Stimulated activated CD4-positive, alpha-beta T cell treated with anti-CD3 and anti-CD28 coated beads, Interleukin-1b, Interleukin-23, amount 100 ng/mL, for 24 hours (primary cell): Measurements from ENCODE around the gene DLGAP1.
"Not testable (repeated sequence)": the region's sequence is repeated elsewhere in the genome, so short reads cannot be mapped to it uniquely, and the experiment has no call there.

Experiments
- DNase-seq, 4 experiments: peaks; one replicate each; pipeline ENCODE4 v3.0.0-alpha.2; 2020; ENCODE audit warnings: low read depth in 4 of 4, low spot score in 1 of 4

Gene DLGAP1

DNA sequence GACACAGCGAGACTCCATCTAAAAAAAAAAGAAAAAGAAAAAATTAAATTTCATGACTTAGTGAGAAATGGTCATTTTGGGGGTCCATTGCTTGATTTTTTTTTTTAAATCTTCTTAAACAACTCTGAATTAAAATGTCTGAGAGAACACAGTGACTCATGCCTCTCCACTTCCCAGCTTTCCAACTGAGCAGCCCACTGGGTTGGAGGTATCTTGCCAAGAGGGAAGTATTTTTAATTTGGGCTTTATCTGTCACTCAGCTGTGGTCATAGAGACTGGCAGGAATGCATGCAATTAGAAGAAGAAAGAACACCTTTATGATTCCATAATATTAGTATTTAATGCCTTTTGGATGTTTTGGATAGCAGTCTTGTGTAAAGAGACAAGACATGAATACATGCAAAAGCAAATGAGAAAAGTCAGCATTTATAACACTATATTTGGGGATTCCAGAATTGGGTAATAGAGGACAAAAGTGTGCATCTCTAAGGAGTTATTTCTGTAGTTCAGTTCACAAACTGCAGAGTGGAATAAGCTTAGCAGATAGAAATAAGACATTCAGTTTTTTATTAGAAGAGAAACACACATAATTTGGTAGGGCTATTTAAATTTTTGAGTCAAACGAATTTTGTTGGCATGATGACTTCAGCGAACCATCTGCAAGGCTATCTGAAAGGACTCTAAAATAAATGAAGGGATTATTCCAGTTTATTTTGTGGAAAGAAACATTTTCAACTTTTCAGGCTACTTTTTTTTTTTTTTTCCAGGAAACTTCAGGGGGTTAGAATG lies 750.4 kb downstream of the DLGAP1 start:
- no peak for DNase-seq

GRCh38 chr18:3703732-3704176 lies 751.4 kb downstream of the DLGAP1 start:
- DNase-seq, result no peak

GRCh38 chr18:3699707-3700567 lies 755.2 kb downstream of the DLGAP1 start:
- DNase-seq, result not testable (repeated sequence)

DNA sequence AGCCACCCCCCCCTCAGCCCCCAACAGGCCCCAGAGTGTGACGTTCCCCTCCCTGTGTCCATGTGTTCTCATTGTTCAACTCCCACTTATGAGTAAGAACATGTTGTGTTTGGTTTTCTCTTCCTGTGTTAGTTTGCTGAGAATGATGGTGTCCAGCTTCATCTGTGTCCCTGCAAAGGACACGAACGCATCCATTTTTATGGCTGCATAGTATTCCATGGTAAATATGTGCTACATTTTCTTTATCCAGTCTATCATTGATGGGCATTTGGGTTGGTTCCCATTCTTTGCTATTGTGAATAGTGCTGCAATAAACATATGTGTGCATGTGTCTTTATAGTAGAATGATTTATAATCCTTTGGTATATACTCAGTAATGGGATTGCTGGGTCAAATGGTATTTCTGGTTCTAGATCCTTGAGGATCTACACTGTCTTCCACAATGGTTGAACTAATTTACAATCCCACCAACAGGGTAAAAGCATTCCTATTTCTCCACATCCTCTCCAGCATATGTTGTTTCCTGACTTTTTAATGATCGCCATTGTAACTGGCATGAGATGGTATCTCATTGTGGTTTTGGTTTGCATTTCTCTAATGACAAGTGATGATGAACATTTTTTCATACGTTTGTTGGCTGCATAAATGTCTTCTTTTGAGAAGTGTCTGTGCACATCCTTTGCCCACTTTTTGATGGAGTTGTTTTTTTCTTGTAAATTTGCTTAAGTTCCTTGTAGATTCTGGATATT lies 760.9 kb downstream of the DLGAP1 start:
- DNase-seq, result not testable (repeated sequence)

GRCh38 chr18:3693410-3693809 lies 761.7 kb downstream of the DLGAP1 start:
- DNase-seq, result no peak

- no peak for DNase-seq
Observed at GRCh38 chr18:3692691-3693090, 762.4 kb downstream of the DLGAP1 start.

- DNase-seq, result no peak
Observed at GRCh38 chr18:3692113-3692621, 762.9 kb downstream of the DLGAP1 start.

- no peak for DNase-seq
Observed at GRCh38 chr18:3691705-3692104, 763.4 kb downstream of the DLGAP1 start.

DNA sequence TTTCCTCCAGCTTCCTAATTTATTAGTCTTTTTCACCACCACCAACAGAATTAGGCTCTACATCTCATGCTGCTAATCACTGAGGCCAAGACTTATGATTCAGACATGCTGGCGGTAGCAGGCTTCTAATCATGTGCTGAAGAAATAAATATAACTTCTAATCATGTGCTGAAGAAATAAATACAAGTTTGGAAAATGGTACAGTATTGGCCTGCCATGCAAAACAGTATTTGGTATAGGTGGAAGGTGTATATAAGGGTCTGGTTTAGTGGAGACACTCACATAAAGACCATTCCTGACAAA lies 764.4 kb downstream of the DLGAP1 start:
- DNase-seq, result no peak

GRCh38 chr18:3689986-3690763 lies 764.9 kb downstream of the DLGAP1 start:
- no peak for DNase-seq

DNA sequence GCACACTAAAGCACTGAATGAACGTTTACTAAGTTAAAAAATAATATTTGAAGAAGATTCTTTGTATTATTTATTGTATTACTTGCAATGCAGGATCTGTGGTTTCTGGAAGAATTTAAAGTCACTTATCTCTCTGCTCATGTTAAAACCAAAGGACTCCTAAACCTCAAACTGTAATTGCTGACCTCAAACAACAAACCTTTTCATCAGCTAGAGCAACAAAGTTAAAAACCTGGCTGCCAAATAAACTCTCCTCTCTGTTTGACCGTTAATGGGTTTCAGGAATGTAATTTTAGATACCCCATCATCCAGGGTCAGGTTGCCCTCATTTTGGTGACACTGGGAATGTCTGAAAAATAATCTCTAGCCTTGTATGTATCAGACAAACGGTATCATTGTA lies 766.0 kb downstream of the DLGAP1 start:
- no peak for DNase-seq

DNA sequence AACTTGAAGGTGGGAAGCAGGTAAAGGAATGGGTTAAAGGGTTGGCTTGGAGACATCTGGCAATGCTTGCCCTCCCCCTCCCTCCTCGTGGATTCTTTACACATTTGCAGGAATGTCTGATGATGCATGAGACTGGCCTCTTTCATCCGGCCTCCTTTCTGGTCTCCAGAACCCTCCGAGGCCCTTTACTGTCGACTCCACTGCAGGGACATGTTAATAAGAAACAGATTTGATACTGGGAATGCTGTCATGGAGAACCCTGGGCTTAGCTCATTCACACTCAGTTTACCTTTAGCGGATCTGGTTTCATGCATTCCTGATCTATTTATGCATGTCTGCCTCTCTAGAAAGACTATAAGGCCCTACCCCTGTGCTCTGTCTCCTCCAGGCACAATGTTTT lies 766.4 kb downstream of the DLGAP1 start:
- DNase-seq, result no peak

DNA sequence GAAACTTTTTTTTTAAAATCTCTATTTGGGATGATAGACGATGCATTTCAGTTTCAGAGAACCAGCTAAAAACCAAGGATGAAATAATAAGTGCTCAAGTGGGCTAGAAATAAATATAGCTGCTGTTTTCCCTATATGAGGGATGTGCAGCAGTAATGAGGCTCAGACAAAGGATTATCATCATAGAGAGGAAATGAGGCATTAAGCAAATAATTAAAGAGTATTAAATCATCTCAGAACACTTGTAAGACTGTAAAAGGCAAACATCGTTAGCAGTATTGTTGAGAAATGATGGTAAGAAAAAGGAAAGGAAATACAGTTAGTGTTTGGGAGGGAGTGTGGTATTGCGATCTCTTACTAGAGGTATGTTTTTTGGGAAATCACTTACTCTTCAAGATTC lies 771.6 kb downstream of the DLGAP1 start:
- DNase-seq, result no peak

GRCh38 chr18:3682061-3682460 lies 773.0 kb downstream of the DLGAP1 start:
- no peak for DNase-seq

DNA sequence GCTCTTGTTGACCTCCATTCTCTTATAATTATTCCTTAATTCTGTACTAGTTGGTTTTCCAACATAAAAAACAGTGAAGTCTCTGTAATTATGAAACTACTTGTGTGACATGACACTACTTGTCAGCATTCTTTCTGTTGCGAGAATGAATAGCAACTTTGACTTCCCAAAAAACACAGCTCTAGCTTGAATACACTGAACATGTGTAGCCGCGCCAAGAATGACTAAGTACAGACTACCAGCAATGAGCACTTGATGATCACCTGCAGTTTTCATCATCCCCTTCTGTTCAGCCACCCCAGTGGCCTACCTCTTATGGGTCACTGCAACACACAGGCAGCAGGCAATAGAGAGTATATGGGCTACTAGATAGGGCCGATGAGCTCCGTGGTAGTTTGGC lies 775.9 kb downstream of the DLGAP1 start:
- no peak for DNase-seq

GRCh38 chr18:3675994-3676393 lies 779.1 kb downstream of the DLGAP1 start:
- DNase-seq, result no peak

GRCh38 chr18:3675446-3675845 lies 779.7 kb downstream of the DLGAP1 start:
- DNase-seq, result no peak

DNA sequence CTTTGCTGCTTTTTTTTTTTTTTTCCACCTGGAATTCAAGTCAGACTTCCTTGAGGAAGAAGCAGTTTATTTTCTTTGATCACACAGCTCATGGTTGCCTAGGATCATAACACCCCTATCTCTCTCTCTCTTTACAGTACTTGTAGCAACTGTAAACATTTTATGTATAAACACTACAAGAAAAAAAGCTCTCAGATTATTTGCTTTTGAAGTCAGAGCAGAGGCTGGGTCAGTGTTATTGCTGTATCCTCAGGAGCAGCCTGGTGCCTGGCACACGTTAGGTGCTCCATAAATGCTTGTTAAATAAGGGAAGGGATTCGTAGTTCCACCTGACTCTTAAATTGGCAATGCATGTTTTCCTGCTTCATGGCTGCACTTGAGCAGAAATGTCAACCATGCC lies 783.9 kb downstream of the DLGAP1 start:
- DNase-seq, result no peak

GRCh38 chr18:3669376-3669775 lies 785.7 kb downstream of the DLGAP1 start:
- no peak for DNase-seq

GRCh38 chr18:3667255-3668137 lies 787.6 kb downstream of the DLGAP1 start:
- no peak for DNase-seq
